Measurements from ENCODE around the gene P3H1.

DNA sequence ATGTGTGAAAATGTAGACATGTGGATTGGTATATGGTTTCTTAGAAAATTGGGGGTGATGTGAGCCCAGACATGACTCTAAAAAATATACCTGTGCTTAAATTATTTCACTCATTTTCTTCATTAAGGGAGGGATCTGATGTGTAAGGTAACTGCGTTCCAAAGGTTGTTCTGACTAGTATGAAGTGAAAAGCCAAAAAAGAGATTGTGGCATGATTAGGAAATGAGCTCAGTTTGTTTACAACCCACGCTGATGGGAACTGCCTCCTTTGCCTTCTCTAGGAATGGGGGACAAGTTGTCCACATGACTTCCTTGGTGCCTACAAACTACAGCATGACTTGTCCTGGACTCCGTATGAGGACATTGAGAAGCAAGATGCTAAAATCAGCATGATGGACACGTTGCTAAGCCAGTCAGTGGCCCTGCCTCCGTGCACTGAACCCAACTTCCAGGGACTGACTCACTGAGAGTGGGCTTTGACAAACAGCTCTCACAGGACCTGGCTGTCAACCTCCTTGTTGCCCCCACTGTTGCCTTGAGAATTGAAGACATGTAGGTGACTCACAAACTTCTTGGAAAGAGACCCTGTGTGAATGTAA lies 8.2 kb upstream of the P3H1 start:
- TF ChIP-seq, protein P1, sequence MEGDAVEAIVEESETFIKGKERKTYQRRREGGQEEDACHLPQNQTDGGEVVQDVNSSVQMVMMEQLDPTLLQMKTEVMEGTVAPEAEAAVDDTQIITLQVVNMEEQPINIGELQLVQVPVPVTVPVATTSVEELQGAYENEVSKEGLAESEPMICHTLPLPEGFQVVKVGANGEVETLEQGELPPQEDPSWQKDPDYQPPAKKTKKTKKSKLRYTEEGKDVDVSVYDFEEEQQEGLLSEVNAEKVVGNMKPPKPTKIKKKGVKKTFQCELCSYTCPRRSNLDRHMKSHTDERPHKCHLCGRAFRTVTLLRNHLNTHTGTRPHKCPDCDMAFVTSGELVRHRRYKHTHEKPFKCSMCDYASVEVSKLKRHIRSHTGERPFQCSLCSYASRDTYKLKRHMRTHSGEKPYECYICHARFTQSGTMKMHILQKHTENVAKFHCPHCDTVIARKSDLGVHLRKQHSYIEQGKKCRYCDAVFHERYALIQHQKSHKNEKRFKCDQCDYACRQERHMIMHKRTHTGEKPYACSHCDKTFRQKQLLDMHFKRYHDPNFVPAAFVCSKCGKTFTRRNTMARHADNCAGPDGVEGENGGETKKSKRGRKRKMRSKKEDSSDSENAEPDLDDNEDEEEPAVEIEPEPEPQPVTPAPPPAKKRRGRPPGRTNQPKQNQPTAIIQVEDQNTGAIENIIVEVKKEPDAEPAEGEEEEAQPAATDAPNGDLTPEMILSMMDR (IDR thresholded peaks at IDR 0.05), result no peak
- TF ChIP-seq POLR2A (IDR thresholded peaks at IDR 0.05), result no peak

All from esophagus squamous epithelium (tissue), 4 donors.